ENCODE measurements around the gene SUPT6H. TPM values are rescaled to one million over a fixed set of nuclear protein-coding genes. Genes with fewer than 3 reads are reported as not detected.

The SUPT6H gene
- total RNA-seq, 4 donors from 2014 or later, result 56.4 to 101 (median 66.6) TPM

DNA sequence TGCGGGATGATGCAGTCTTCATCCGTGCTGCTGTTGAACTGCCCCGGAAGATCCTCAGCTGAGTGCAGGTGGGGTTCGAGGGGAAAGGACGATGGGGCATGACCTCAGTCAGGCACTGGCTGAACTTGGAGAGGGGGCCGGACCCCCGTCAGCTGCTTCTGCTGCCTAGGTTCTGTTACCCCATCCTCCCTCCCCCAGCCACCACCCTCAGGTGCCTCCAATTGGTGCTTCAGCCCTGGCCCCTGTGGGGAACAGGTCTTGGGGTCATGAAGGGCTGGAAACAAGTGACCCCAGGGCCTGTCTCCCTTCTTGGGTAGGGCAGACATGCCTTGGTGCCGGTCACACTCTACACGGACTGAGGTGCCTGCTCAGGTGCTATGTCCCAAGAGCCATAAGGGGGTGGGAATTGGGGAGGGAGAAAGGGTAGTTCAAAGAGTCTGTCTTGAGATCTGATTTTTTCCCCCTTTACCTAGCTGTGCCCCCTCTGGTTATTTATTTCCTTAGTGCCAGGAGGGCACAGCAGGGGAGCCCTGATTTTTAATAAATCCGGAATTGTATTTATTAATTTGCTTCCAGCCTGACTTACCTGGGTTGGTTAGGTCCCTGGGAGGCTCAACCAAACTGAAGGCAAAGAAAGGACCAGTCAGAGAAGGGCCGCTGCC is 87.6 kb downstream of the SUPT6H start:
- Histone ChIP-seq H3K27ac (peak overlapping the region in 3 of 4 donors; percentile 52 to 72 (median 61)), H3K4me3 (no peak overlapping the region), H3K36me3 (peaks cover 0 to 49% (median 0%) of the 10 kb centered on the region in 3 donors), H3K9me3 (no peaks in the 10 kb centered on the region), H3K27me3 (no peaks in the 10 kb centered on the region), H3K4me1 (peaks cover 0 to 62% (median 28%) of the 10 kb centered on the region in 4 donors)
- no peak for DNase-seq (ENCODE audit: low spot score in 2 of 2)
- no peak for TF ChIP-seq POLR2A (IDR thresholded peaks at IDR 0.05)
- no peak for TF ChIP-seq EP300 (IDR thresholded peaks at IDR 0.05)
- no peak for TF ChIP-seq CTCF (IDR thresholded peaks at IDR 0.05)
- 40 to 60% methylated on average over 9 to 11 of the region's 11 CpGs for WGBS, 2 donors

- Histone ChIP-seq H3K4me1 (peaks cover 0 to 59% (median 24%) of the 10 kb centered on the region in 4 donors), H3K27me3 (no peaks in the 10 kb centered on the region), H3K4me3 (no peak overlapping the region), H3K27ac (peak overlapping the region in 1 of 4 donors; percentile 61), H3K9me3 (no peaks in the 10 kb centered on the region), H3K36me3 (peaks cover 0 to 49% (median 0%) of the 10 kb centered on the region in 3 donors)
- peak; percentile 96 to 98 for DNase-seq (ENCODE audit: low spot score in 2 of 2)
- 34 to 35% methylated on average over 20 of the region's 20 CpGs for WGBS, 2 donors
- TF ChIP-seq CTCF (IDR thresholded peaks at IDR 0.05), result peak; percentile 99 to 100 (median 99)
- no peak for TF ChIP-seq POLR2A (IDR thresholded peaks at IDR 0.05)
- peak; percentile 28 to 72 for TF ChIP-seq EP300 (IDR thresholded peaks at IDR 0.05)
Measured at GRCh38 chr17:28750178-28751047, 88.4 kb downstream of the SUPT6H start.

- 88 to 94% methylated on average over 10 of the region's 10 CpGs for WGBS, 2 donors
Measured at GRCh38 chr17:28751600-28752366, 89.8 kb downstream of the SUPT6H start.

More at GRCh38 chr17:28751600-28752366, 89.8 kb downstream of the SUPT6H start:
- H3K27me3 ChIP-seq, result no peaks in the 10 kb centered on the region
- no peaks in the 10 kb centered on the region for H3K9me3 ChIP-seq
- TF ChIP-seq POLR2A (IDR thresholded peaks at IDR 0.05) (no peak), CTCF (IDR thresholded peaks at IDR 0.05) (no peak), EP300 (IDR thresholded peaks at IDR 0.05) (no peak)
- H3K36me3 ChIP-seq, result peaks cover 0 to 49% (median 0%) of the 10 kb centered on the region in 3 donors
- H3K27ac ChIP-seq, result no peak overlapping the region
- peaks cover 0 to 51% (median 11%) of the 10 kb centered on the region in 4 donors for H3K4me1 ChIP-seq
- H3K4me3 ChIP-seq, result no peak overlapping the region
- no peak for DNase-seq (ENCODE audit: low spot score in 2 of 2)

Small RNA genes lying within 50 kb of the gene (small RNA-seq; reads per million reads assigned to genes)
- not detected for gene SNORD42A
- not detected for gene SNORD42B
- gene SNORD4A, result not detected
- not detected for gene SNORD4B

Other genes starting within 250 kb of the SUPT6H start
- gene SLC13A2, start 188.6 kb upstream of the SUPT6H start, total RNA-seq, result not detected
- not detected for gene FOXN1, start 155.9 kb upstream of the SUPT6H start, total RNA-seq
- gene UNC119, start 109.6 kb upstream of the SUPT6H start, total RNA-seq, result 10 to 100 TPM; 20.5 to 30.0 (median 22.4) TPM
- 10 to 100 TPM; 62.2 to 82.4 (median 73.2) TPM for gene PIGS, start 90.7 kb upstream of the SUPT6H start, total RNA-seq
- gene ALDOC, start 85.3 kb upstream of the SUPT6H start, total RNA-seq, result 100 to 1,000 TPM in 3 of 4 donors, 10 to 100 TPM in 1; 46.2 to 222 (median 141) TPM
- 10 to 100 TPM in 1 of 4 donors, 1 to 10 TPM in 3; 5.7 to 11.4 (median 7.6) TPM for gene SPAG5, start 63.2 kb upstream of the SUPT6H start, total RNA-seq
- gene RSKR, start 48.0 kb upstream of the SUPT6H start, total RNA-seq, result 10 to 100 TPM in 3 of 4 donors, 1 to 10 TPM in 1; 5.7 to 34.5 (median 16.2) TPM
- 100 to 1,000 TPM in 3 of 4 donors, 10 to 100 TPM in 1; 95.1 to 133 (median 111) TPM for gene BLTP2, start 17.0 kb upstream of the SUPT6H start, total RNA-seq
- 10 to 100 TPM; 26.7 to 45.3 (median 32.4) TPM for gene SDF2, start 299 bp upstream of the SUPT6H start, total RNA-seq
- 1 to 10 TPM; 2.1 to 6.3 (median 4.6) TPM for gene PROCA1, start 49.7 kb downstream of the SUPT6H start, total RNA-seq
- gene RAB34, start 55.7 kb downstream of the SUPT6H start, total RNA-seq, result 100 to 1,000 TPM; 189 to 298 (median 196) TPM
- gene RPL23A, start 57.8 kb downstream of the SUPT6H start, total RNA-seq, result 100 to 1,000 TPM; 431 to 573 (median 517) TPM
- 1 to 10 TPM in 1 of 4 donors, under 1 TPM in 1, not detected in 2; 0.44 to 1.2 TPM for gene TLCD1, start 64.0 kb downstream of the SUPT6H start, total RNA-seq
- 1 to 10 TPM; 2.8 to 6.0 (median 3.5) TPM for gene NEK8, start 66.6 kb downstream of the SUPT6H start, total RNA-seq
- 10 to 100 TPM; 18.4 to 42.8 (median 30.0) TPM for gene TRAF4, start 81.8 kb downstream of the SUPT6H start, total RNA-seq
- 10 to 100 TPM in 2 of 4 donors, 1 to 10 TPM in 2; 6.1 to 17.1 (median 11.4) TPM for gene FAM222B, start 180.6 kb downstream of the SUPT6H start, total RNA-seq
- 10 to 100 TPM; 26.4 to 52.8 (median 36.2) TPM for gene ERAL1, start 192.8 kb downstream of the SUPT6H start, total RNA-seq
- 10 to 100 TPM; 54.8 to 84.9 (median 65.2) TPM for gene FLOT2, start 235.5 kb downstream of the SUPT6H start, total RNA-seq
- 10 to 100 TPM in 1 of 4 donors, 1 to 10 TPM in 3; 2.4 to 21.9 (median 8.8) TPM for gene DHRS13, start 240.9 kb downstream of the SUPT6H start, total RNA-seq